ENCODE measurements around the gene TRERF1.
"Not testable (repeated sequence)": the region's sequence is repeated elsewhere in the genome, so short reads cannot be mapped to it uniquely, and the experiment has no call there.

DNA sequence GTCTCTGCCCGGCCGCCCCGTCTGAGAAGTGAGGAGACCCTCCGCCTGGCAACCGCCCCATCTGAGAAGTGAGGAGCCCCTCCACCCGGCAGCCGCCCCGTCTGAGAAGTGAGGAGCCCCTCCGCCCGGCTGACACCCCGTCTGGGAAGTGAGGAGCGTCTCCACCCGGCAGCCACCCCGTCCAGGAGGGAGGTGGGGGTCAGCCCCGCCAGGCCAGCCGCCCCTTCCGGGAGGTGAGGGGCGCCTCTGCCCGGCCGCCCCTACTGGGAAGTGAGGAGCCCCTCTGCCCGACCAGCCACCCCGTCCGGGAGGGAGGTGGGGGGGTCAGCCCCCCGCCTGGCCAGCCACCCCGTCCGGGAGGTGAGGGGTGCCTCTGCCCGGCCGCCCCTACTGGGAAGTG, 14.7 kb upstream of the TRERF1 start:
- TF ChIP-seq, protein P1, sequence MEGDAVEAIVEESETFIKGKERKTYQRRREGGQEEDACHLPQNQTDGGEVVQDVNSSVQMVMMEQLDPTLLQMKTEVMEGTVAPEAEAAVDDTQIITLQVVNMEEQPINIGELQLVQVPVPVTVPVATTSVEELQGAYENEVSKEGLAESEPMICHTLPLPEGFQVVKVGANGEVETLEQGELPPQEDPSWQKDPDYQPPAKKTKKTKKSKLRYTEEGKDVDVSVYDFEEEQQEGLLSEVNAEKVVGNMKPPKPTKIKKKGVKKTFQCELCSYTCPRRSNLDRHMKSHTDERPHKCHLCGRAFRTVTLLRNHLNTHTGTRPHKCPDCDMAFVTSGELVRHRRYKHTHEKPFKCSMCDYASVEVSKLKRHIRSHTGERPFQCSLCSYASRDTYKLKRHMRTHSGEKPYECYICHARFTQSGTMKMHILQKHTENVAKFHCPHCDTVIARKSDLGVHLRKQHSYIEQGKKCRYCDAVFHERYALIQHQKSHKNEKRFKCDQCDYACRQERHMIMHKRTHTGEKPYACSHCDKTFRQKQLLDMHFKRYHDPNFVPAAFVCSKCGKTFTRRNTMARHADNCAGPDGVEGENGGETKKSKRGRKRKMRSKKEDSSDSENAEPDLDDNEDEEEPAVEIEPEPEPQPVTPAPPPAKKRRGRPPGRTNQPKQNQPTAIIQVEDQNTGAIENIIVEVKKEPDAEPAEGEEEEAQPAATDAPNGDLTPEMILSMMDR (IDR thresholded peaks at IDR 0.05; ENCODE audit: low read length), result not testable (repeated sequence)
- TF ChIP-seq EZH2 (IDR thresholded peaks at IDR 0.05; ENCODE audit: borderline replicate concordance, low read length), result not testable (repeated sequence)

Data from OCI-LY1 (cell line).